H9 (cell line): Measurements from ENCODE around the gene TLN1. TPM values are rescaled to one million over a fixed set of nuclear protein-coding genes. Genes with fewer than 3 reads are reported as not detected.
A peak's percentile ranks its signal among the peaks of the same experiment; 100 is the strongest.

ENCODE experiments used
- DNase-seq: peaks from one replicate; pipeline ENCODE4 v3.0.0-alpha.2; 2017
- H2AFZ ChIP-seq: one replicate; pipeline ENCODE4 v1.6.1; 2013; ENCODE audit warnings: mild to moderate bottlenecking, low read length, control low read depth, moderate library complexity
- H2AK5ac ChIP-seq: 2 replicates; pipeline ENCODE4 v1.6.1; 2013; ENCODE audit warnings: low read length, control low read depth, mixed read lengths; ENCODE audit not compliant: insufficient read length
- H2BK120ac ChIP-seq: one replicate; pipeline ENCODE4 v1.6.1; 2013; ENCODE audit warnings: low read depth, mild to moderate bottlenecking, low read length, control low read depth, inconsistent platforms; ENCODE audit not compliant: poor library complexity, severe bottlenecking
- H2BK12ac ChIP-seq: 2 replicates; pipeline ENCODE4 v1.6.1; 2013; ENCODE audit warnings: low read length, control low read depth, mixed read lengths, low read depth; ENCODE audit not compliant: insufficient read length
- H2BK15ac ChIP-seq: 2 replicates; pipeline ENCODE4 v1.6.1; 2013; ENCODE audit warnings: low read depth, low read length, control low read depth
- H2BK20ac ChIP-seq: one replicate; pipeline ENCODE4 v1.6.1; 2013; ENCODE audit warnings: low read depth, mild to moderate bottlenecking, low read length, control low read depth, inconsistent platforms; ENCODE audit not compliant: poor library complexity, severe bottlenecking
- H2BK5ac ChIP-seq: 2 replicates; pipeline ENCODE4 v1.6.1; 2013; ENCODE audit warnings: low read length, control low read depth, mixed read lengths; ENCODE audit not compliant: insufficient read length
- H3K14ac ChIP-seq: 2 replicates; pipeline ENCODE4 v1.6.1; 2013; ENCODE audit warnings: low read length, control low read depth; ENCODE audit not compliant: insufficient read depth
- H3K18ac ChIP-seq: 2 replicates; pipeline ENCODE4 v1.6.1; 2013; ENCODE audit warnings: low read depth, mild to moderate bottlenecking, mixed read lengths, low read length, control low read depth; ENCODE audit not compliant: insufficient read length
- H3K23ac ChIP-seq: 2 replicates; pipeline ENCODE4 v1.6.1; 2013; ENCODE audit warnings: low read length, control low read depth, mixed read lengths, low read depth; ENCODE audit not compliant: insufficient read length
- H3K23me2 ChIP-seq: 2 replicates; pipeline ENCODE4 v1.6.1; 2013; ENCODE audit warnings: low read depth, mild to moderate bottlenecking, mixed read lengths, low read length, control low read depth; ENCODE audit not compliant: insufficient read length, poor library complexity, severe bottlenecking
- H3K27ac ChIP-seq: 2 replicates; pipeline ENCODE4 v1.5.1; 2013; ENCODE audit warnings: low read length, control low read depth, mixed read lengths, low read depth; ENCODE audit not compliant: insufficient read length
- H3K27me3 ChIP-seq: 2 replicates; pipeline ENCODE4 v1.6.1; 2013; ENCODE audit warnings: low read length, control low read depth, inconsistent platforms; ENCODE audit not compliant: insufficient read depth
- H3K4ac ChIP-seq: 2 replicates; pipeline ENCODE4 v1.6.1; 2013; ENCODE audit warnings: low read depth, mild to moderate bottlenecking, control low read depth, inconsistent platforms, low read length, moderate library complexity
- H3K4me1 ChIP-seq: 2 replicates; pipeline ENCODE4 v1.6.1; 2013; ENCODE audit warnings: low read length, control low read depth, inconsistent platforms; ENCODE audit not compliant: insufficient read depth
- H3K4me2 ChIP-seq: 2 replicates; pipeline ENCODE4 v1.6.1; 2013; ENCODE audit warnings: low read length, control low read depth, mixed read lengths; ENCODE audit not compliant: insufficient read length, insufficient read depth
- H3K56ac ChIP-seq: 2 replicates; pipeline ENCODE4 v1.6.1; 2013; ENCODE audit warnings: low read depth, mild to moderate bottlenecking, mixed read lengths, low read length, control low read depth; ENCODE audit not compliant: insufficient read length
- H3K79me1 ChIP-seq: 2 replicates; pipeline ENCODE4 v1.6.1; 2013; ENCODE audit warnings: low read depth, mild to moderate bottlenecking, moderate library complexity, low read length, control low read depth, inconsistent platforms; ENCODE audit not compliant: insufficient read depth, poor library complexity, severe bottlenecking
- H3K79me2 ChIP-seq: 2 replicates; pipeline ENCODE4 v1.6.1; 2013; ENCODE audit warnings: low read length, control low read depth, inconsistent platforms; ENCODE audit not compliant: insufficient read depth
- H3K9ac ChIP-seq: 2 replicates; pipeline ENCODE4 v1.6.1; 2013; ENCODE audit warnings: low read length, control low read depth, mixed read lengths; ENCODE audit not compliant: insufficient read length; ENCODE audit errors: extremely low read depth
- H3K9me3 ChIP-seq: one replicate; pipeline ENCODE4 v1.6.1; 2013; ENCODE audit warnings: low read depth, low read length, inconsistent platforms; ENCODE audit not compliant: control insufficient read depth
- H3T11ph ChIP-seq: one replicate; pipeline ENCODE4 v1.6.1; 2013; ENCODE audit warnings: mild to moderate bottlenecking, low read length, control low read depth, inconsistent platforms
- H4K20me1 ChIP-seq: one replicate; pipeline ENCODE4 v1.6.1; 2013; ENCODE audit not compliant: control insufficient read depth, insufficient read length, insufficient read depth
- H4K5ac ChIP-seq: 2 replicates; pipeline ENCODE4 v1.6.1; 2013; ENCODE audit warnings: low read depth, mild to moderate bottlenecking, mixed read lengths, low read length, control low read depth; ENCODE audit not compliant: insufficient read length
- H4K8ac ChIP-seq: replicated peaks from 2 replicates; pipeline ENCODE4 v1.6.1; 2013; ENCODE audit warnings: low read length, control low read depth, mixed read lengths, low read depth; ENCODE audit not compliant: insufficient read length
- H4K91ac ChIP-seq: 2 replicates; pipeline ENCODE4 v1.6.1; 2013; ENCODE audit warnings: low read depth, mild to moderate bottlenecking, moderate library complexity, mixed read lengths, low read length, control low read depth; ENCODE audit not compliant: insufficient read length
- H3K27ac Mint-ChIP-seq, 3 experiments: 2 replicates in 2 of 3; 3 replicates in 1 of 3; pipeline ENCODE4 v1.8.0; 2020 to 2021; ENCODE audit warnings: mixed read lengths in 3 of 3, mild to moderate bottlenecking in 1 of 3, moderate library complexity in 1 of 3
- H3K27me3 Mint-ChIP-seq: 2 replicates; pipeline ENCODE4 v1.8.0; 2021; ENCODE audit warnings: low read depth, mild to moderate bottlenecking, moderate library complexity, mixed read lengths
- H3K36me3 Mint-ChIP-seq, 3 experiments: 2 replicates in 2 of 3; 3 replicates in 1 of 3; pipeline ENCODE4 v1.8.0; 2020 to 2021; ENCODE audit warnings: low read depth in 3 of 3, mixed read lengths in 3 of 3; ENCODE audit not compliant: insufficient read depth in 1 of 3
- H3K4me1 Mint-ChIP-seq, 2 experiments: 2 replicates each; pipeline ENCODE4 v1.8.0; 2020; ENCODE audit warnings: mixed read lengths in 2 of 2
- H3K4me3 Mint-ChIP-seq, 2 experiments: 2 replicates in 1 of 2; 3 replicates in 1 of 2; pipeline ENCODE4 v1.8.0; 2020 to 2021; ENCODE audit warnings: mild to moderate bottlenecking in 2 of 2, mixed read lengths in 2 of 2, moderate library complexity in 1 of 2
- H3K9me3 Mint-ChIP-seq, 2 experiments: 2 replicates in 1 of 2; 3 replicates in 1 of 2; pipeline ENCODE4 v1.8.0; 2020; ENCODE audit warnings: mild to moderate bottlenecking in 2 of 2, mixed read lengths in 2 of 2, moderate library complexity in 1 of 2
- WGBS: extraction: QIAGEN DNeasy Blood & Tissue Kit; methylation state at CpG from one replicate; pipeline ENCODE4 v1.1.7; 2013; ENCODE audit warnings: missing lambda C conversion rate, low lambda C conversion rate, mixed read lengths; ENCODE audit not compliant: insufficient read length; ENCODE audit errors: extremely low coverage; 5-methylcytosine and 5-hydroxymethylcytosine counted together
- total RNA-seq: library from RNA; stranded (reverse); gene quantifications from 2 replicates; pipeline ENCODE4 v1.2.1, GENCODE V29; 2021
- TF ChIP-seq, protein P1 (sequence below): fragments of 200-600 bp; sonication (generic); conservative IDR thresholded peaks from 3 replicates; pipeline ENCODE4 v1.8.0; 2021; ENCODE audit warnings: antibody characterized with exemption, mild to moderate bottlenecking

The TLN1 gene
- total RNA-seq, 1 experiment from 2014 or later = 102 TPM

DNA sequence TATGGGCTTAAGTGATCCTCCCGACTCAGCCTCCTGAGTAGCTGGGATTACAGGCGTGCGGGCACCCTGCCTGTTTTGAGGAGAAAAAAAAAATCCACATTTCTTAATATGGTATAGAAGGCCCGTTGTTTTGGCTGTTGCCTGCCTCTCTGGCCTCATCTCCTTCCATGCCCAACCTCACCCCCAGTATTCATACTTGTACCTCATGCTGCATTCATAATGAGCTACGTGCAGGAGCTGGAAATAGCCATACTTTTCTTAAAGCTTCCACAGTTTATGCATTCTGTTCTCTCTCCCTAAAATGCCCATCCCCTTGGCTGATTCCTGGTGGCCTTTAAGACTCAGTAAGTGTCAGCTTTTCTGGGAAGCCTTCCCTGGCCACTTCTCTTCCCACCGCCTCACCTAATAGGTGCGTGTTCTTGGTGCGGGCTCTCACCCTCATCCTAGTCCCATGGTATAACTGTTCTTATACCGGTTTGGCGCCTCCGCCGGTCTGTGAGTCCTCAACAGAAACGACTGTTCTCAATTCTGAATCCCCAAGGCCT lies 40.2 kb downstream of the TLN1 start:
- H3K23ac ChIP-seq = no peak overlapping the region
- H4K20me1 ChIP-seq = no peaks in the 10 kb centered on the region
- H2BK120ac ChIP-seq = no peak overlapping the region
- Mint-ChIP-seq H3K27ac (peak overlapping the region in 1 of 3 experiments; percentile 42; a peak in 2 of 7 replicates), H3K4me3 (peak overlapping the region; percentile 84 to 93), H3K4me1 (peaks cover 26 to 27% of the 10 kb centered on the region in 2 experiments), H3K27me3 (no peaks in the 10 kb centered on the region; the same call in 1 of the 2 replicates), H3K9me3 (peaks cover 0 to 2% of the 10 kb centered on the region in 2 experiments; a peak in 2 of 5 replicates), H3K36me3 (peaks cover 6 to 22% (median 13%) of the 10 kb centered on the region in 3 experiments)
- no peak overlapping the region for H3K18ac ChIP-seq
- no peak overlapping the region for H2AK5ac ChIP-seq
- no peak overlapping the region for H3K9ac ChIP-seq
- H3K4me2 ChIP-seq = peak overlapping the region; percentile 65
- peak; percentile 52 for DNase-seq
- no peak overlapping the region for H2BK12ac ChIP-seq
- no peaks in the 10 kb centered on the region for H3K79me1 ChIP-seq
- H4K8ac ChIP-seq = no peak overlapping the region
- peaks cover 6% of the 10 kb centered on the region for H3K23me2 ChIP-seq
- H3K14ac ChIP-seq = no peak overlapping the region
- H2BK5ac ChIP-seq = no peak overlapping the region
- no peak overlapping the region for H3K56ac ChIP-seq
- H3K4me1 ChIP-seq = peaks cover 3% of the 10 kb centered on the region; the same call in 1 of the 2 replicates
- H4K5ac ChIP-seq = no peak overlapping the region
- H2AFZ ChIP-seq = no peak overlapping the region
- no peak overlapping the region for H3K27ac ChIP-seq
- no peak overlapping the region for H3T11ph ChIP-seq
- H2BK20ac ChIP-seq = no peak overlapping the region
- H4K91ac ChIP-seq = no peak overlapping the region
- no peaks in the 10 kb centered on the region for H3K9me3 ChIP-seq
- H3K4ac ChIP-seq = no peak overlapping the region
- no peaks in the 10 kb centered on the region; the same call in 1 of the 2 replicates for H3K79me2 ChIP-seq
- no peaks in the 10 kb centered on the region for H3K27me3 ChIP-seq
- TF ChIP-seq, protein P1, sequence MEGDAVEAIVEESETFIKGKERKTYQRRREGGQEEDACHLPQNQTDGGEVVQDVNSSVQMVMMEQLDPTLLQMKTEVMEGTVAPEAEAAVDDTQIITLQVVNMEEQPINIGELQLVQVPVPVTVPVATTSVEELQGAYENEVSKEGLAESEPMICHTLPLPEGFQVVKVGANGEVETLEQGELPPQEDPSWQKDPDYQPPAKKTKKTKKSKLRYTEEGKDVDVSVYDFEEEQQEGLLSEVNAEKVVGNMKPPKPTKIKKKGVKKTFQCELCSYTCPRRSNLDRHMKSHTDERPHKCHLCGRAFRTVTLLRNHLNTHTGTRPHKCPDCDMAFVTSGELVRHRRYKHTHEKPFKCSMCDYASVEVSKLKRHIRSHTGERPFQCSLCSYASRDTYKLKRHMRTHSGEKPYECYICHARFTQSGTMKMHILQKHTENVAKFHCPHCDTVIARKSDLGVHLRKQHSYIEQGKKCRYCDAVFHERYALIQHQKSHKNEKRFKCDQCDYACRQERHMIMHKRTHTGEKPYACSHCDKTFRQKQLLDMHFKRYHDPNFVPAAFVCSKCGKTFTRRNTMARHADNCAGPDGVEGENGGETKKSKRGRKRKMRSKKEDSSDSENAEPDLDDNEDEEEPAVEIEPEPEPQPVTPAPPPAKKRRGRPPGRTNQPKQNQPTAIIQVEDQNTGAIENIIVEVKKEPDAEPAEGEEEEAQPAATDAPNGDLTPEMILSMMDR = peak; percentile 31; the same call in 2 of the 3 replicates
- no peak overlapping the region for H2BK15ac ChIP-seq
- no CpG with 5 or more reads among the region's 13 CpGs for WGBS
